Non-pigmented ciliary epithelial cell (primary cell): Measurements from ENCODE around the gene FCRL2.

Experiments
- DNase-seq: peaks from one replicate; pipeline ENCODE4 v3.0.0-alpha.2; 2010; ENCODE audit warnings: low read depth

Gene FCRL2

GRCh38 chr1:157776971-157777391, at the start of gene FCRL2:
Gene FCRL2 (minus strand): TSS chr1:157777132. CDS start chr1:157777073, 59 bp downstream.
- DNase-seq = no peak

- DNase-seq = no peak
Measured at GRCh38 chr1:157820299-157820698, 43.4 kb upstream of the FCRL2 start.

GRCh38 chr1:157819896-157820295, 43.0 kb upstream of the FCRL2 start, which contains the start of gene FCRL1:
Gene FCRL1 (minus strand): TSS chr1:157820120. CDS start chr1:157820037, 83 bp downstream.
- DNase-seq = no peak

- no peak for DNase-seq
Measured at GRCh38 chr1:157819215-157819614, 42.3 kb upstream of the FCRL2 start.

- DNase-seq = no peak
Measured at GRCh38 chr1:157813269-157813668, 36.3 kb upstream of the FCRL2 start.

GRCh38 chr1:157806431-157807149, 29.7 kb upstream of the FCRL2 start:
- no peak for DNase-seq

GRCh38 chr1:157803851-157804250, 26.9 kb upstream of the FCRL2 start:
- DNase-seq = no peak

GRCh38 chr1:157799996-157800395, 23.1 kb upstream of the FCRL2 start:
- no peak for DNase-seq

- no peak for DNase-seq
Measured at GRCh38 chr1:157798211-157798610, 21.3 kb upstream of the FCRL2 start.

GRCh38 chr1:157785248-157785647, 8.3 kb upstream of the FCRL2 start:
- no peak for DNase-seq

GRCh38 chr1:157784801-157785200, 7.9 kb upstream of the FCRL2 start:
- no peak for DNase-seq

- no peak for DNase-seq
Measured at GRCh38 chr1:157782931-157783330, 6.0 kb upstream of the FCRL2 start.

- DNase-seq = no peak
Measured at GRCh38 chr1:157781048-157781447, 4.1 kb upstream of the FCRL2 start.

GRCh38 chr1:157775101-157775870, 1.6 kb downstream of the FCRL2 start:
- no peak for DNase-seq

- DNase-seq = no peak
Measured at GRCh38 chr1:157774412-157774811, 2.5 kb downstream of the FCRL2 start.

GRCh38 chr1:157773493-157774350, 3.2 kb downstream of the FCRL2 start:
- DNase-seq = no peak

GRCh38 chr1:157771661-157772425, 5.1 kb downstream of the FCRL2 start:
- no peak for DNase-seq

- DNase-seq = no peak
Measured at GRCh38 chr1:157770442-157771043, 6.4 kb downstream of the FCRL2 start.

GRCh38 chr1:157766792-157767191, 10.1 kb downstream of the FCRL2 start:
- DNase-seq = no peak

- no peak for DNase-seq
Measured at GRCh38 chr1:157758018-157758417, 18.9 kb downstream of the FCRL2 start.

- DNase-seq = no peak
Measured at GRCh38 chr1:157753611-157754010, 23.3 kb downstream of the FCRL2 start.
